Measurements from ENCODE around the gene SLC4A1. TPM values are rescaled to one million over a fixed set of nuclear protein-coding genes. Genes with fewer than 3 reads are reported as not detected.

Gene SLC4A1
- total and polyA plus RNA-seq, 2 donors (not counting 3 experiments of a cell fraction or from before 2014, with no cell fraction given): not detected

- H3K9ac ChIP-seq (replicated peaks; ENCODE audit: extremely low read depth, insufficient read depth, low read length): no peak overlapping the region
- H3K79me2 ChIP-seq (ENCODE audit: control insufficient read depth, insufficient read depth, low read length): no peaks in the 10 kb centered on the region
- intact Hi-C loops (cut with micrococcal nuclease) (no loop called here), dilution Hi-C loops (cut with MboI; ENCODE audit: extremely low pct_ligation_motif_present, low sequenced_read_pairs) (no loop called here)
- H3K36me3 ChIP-seq (ENCODE audit: control insufficient read depth in 2 of 2, extremely low read depth in 1 of 2, insufficient read depth in 2 of 2, low read length in 2 of 2): no peaks in the 10 kb centered on the region
- H3K4me3 ChIP-seq (replicated peaks in 1 of 3; ENCODE audit: insufficient read depth in 1 of 3, low read depth in 1 of 3, low read length in 3 of 3): no peak overlapping the region
- H3K4me2 ChIP-seq (ENCODE audit: insufficient read depth, low read length): no peak overlapping the region
- no peak for DNase-seq (ENCODE audit: low read depth, low spot score)
- no peak overlapping the region for H3K27ac ChIP-seq (ENCODE audit: insufficient read depth, low read depth, low read length)
- TF ChIP-seq FOS (IDR thresholded peaks at IDR 0.05; ENCODE audit: borderline replicate concordance, insufficient read depth, low read length) (no peak), JUN (IDR thresholded peaks at IDR 0.05; ENCODE audit: borderline replicate concordance, insufficient read depth, insufficient read length, low read depth) (no peak), MAX (IDR thresholded peaks at IDR 0.05; ENCODE audit: insufficient read depth, insufficient read length) (no peak), CTCF (IDR thresholded peaks at IDR 0.05; ENCODE audit: extremely low read depth in 1 of 2, insufficient read depth in 1 of 2, low read depth in 1 of 2, low read length in 2 of 2) (no peak), POLR2A (IDR thresholded peaks at IDR 0.05; ENCODE audit: low read depth, low read length) (no peak), MYC (IDR thresholded peaks at IDR 0.05; ENCODE audit: low read depth, low read length) (no peak), EZH2 (IDR thresholded peaks at IDR 0.05; ENCODE audit: borderline replicate concordance, low read depth, low read length, severe bottlenecking) (no peak)
- BruUV-seq (replicated peaks): no TSS peak
- CTCF ChIA-PET: no interaction called here
- no peaks in the 10 kb centered on the region for H3K9me3 ChIP-seq (replicated peaks; ENCODE audit: control insufficient read depth, insufficient read depth, low read length)
- peaks cover 3% of the 10 kb centered on the region for H3K4me1 ChIP-seq (ENCODE audit: control insufficient read depth, extremely low read depth, insufficient read depth, low read length)
- no peaks in the 10 kb centered on the region for H3K27me3 ChIP-seq (ENCODE audit: control insufficient read depth in 2 of 2, insufficient read depth in 2 of 2, low read length in 2 of 2)
- H3K9me1 ChIP-seq (replicated peaks; ENCODE audit: control insufficient read depth, extremely low read depth, insufficient read depth, low read length): no peaks in the 10 kb centered on the region
- no peaks in the 10 kb centered on the region for H4K20me1 ChIP-seq (replicated peaks; ENCODE audit: control insufficient read depth, extremely low read depth, insufficient read depth, low read length)
- POLR2A ChIA-PET: no interaction called here
- no peak overlapping the region for H2AFZ ChIP-seq (ENCODE audit: low read depth, low read length)
- no peak for FAIRE-seq
Observed at GRCh38 chr17:44249501-44250246, 18.3 kb downstream of the SLC4A1 start.

Measured in endothelial cell of umbilical vein (primary cell).